Coronary artery (tissue), 2 donors: ENCODE measurements around the gene EPB41L2.

Experiments used
- DNase-seq: peaks from one replicate; pipeline ENCODE4 v3.0.0-alpha.2; 2017; ENCODE audit warnings: low spot score
- H3K27ac ChIP-seq, 2 donors: fragments of 200-600 bp; sonication (generic); one replicate each; pipeline ENCODE4 v1.5.1; 2016 to 2019
- H3K4me3 ChIP-seq: fragments of 200-600 bp; sonication (generic); 2 replicates; pipeline ENCODE4 v1.5.1; 2016; ENCODE audit warnings: mild to moderate bottlenecking, moderate library complexity
- TF ChIP-seq, protein P1 (sequence below): fragments of 200-600 bp; sonication (generic); IDR thresholded peaks from one replicate; pipeline ENCODE4 v1.5.1; 2019; ENCODE audit warnings: antibody characterized with exemption

The EPB41L2 gene

DNA sequence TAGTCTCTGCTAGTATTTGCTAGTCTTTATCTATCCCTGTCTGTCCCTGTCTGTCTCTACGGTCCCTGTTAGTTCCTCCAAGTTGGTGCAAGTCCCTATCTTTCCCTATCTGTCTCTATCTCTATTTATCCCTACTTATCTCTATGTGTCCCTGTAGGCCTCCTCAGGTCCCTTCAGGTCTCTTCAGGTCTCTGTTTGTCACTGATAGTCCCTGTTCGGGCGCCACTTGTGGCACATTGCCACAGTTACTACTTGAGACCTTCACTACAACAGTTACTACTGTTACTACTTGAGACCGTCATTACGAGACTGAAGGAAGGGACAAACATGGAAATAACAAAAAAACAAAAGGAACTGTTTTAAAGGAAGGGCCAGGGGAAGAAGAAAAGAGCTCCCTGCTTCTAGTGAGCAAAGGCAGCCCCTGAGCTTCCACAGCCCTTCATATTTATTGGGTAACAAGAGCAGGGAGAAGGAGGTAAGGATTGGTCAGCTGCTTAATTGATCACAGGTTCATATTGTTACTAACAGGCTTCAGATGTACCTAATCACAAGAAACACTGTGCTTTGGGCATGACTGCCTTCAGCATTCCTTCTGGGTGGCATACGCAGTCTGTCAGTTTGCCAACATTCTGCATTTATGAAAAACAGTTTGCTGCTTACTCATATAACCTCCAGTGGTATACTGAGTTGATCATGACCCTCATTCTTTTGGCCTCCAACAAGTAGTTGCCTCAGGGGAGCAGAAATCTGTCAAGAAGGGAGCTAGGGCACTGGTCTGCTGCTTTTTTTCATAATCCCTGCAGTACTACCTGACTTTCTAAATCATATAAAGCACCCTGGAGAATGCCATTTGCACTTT, 8.4 kb downstream of the EPB41L2 start:
- no peak overlapping the region for H3K4me3 ChIP-seq
- no peak for DNase-seq
- H3K27ac ChIP-seq = no peak overlapping the region
- TF ChIP-seq, protein P1, sequence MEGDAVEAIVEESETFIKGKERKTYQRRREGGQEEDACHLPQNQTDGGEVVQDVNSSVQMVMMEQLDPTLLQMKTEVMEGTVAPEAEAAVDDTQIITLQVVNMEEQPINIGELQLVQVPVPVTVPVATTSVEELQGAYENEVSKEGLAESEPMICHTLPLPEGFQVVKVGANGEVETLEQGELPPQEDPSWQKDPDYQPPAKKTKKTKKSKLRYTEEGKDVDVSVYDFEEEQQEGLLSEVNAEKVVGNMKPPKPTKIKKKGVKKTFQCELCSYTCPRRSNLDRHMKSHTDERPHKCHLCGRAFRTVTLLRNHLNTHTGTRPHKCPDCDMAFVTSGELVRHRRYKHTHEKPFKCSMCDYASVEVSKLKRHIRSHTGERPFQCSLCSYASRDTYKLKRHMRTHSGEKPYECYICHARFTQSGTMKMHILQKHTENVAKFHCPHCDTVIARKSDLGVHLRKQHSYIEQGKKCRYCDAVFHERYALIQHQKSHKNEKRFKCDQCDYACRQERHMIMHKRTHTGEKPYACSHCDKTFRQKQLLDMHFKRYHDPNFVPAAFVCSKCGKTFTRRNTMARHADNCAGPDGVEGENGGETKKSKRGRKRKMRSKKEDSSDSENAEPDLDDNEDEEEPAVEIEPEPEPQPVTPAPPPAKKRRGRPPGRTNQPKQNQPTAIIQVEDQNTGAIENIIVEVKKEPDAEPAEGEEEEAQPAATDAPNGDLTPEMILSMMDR = no peak

DNA sequence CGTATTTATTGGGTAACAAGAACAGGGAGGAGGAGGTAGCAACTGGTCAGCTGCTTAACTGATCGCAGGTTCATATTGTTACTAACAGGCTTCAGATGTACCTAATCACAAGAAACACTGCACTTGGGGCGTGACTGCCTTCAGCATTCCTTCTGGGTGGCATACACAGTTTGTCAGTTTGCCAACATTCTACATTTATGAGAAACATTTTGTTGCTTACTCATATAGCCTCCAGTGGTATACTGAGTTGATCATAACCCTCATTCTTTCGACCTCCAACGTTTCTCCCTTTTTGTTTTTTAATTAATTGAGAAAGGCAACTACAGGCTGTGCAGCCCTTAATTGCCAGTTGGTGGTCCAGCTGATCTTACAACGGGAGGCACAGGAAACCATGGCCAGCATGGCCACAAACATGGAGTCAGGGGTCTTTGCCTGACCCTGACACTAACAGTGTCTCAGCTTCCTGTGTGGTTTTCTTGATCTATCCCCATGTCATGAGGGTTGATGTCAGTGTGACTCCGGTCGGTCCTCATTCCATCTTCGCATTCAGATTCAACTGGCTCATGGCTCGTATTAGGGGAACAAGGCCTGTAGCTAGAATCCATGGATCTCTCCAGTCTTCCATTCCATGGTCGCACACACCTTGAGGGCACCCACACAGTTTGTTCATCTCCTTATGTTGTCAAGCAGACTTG, 9.4 kb downstream of the EPB41L2 start:
- Histone ChIP-seq H3K4me3 (no peak overlapping the region), H3K27ac (no peak overlapping the region)
- TF ChIP-seq, protein P1 = no peak
- DNase-seq = no peak

DNA sequence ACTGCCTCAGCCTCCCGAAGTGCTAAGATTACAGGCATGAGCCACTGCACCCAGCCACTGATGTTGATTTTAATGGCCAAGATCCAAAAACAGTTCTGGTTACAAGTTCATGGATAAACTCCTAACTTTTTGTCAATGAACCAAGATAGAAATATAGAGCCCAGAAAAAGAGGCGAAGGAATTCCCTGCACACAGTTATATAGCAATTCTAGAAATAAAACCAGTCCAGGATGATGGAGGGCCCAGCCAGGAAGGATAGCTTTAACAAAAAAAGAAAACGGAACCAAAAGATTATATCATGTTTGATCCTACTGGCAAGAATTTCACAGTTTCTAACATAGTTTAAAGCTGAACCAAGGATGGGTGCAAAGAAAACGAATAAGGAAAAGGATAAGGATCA, 10.9 kb downstream of the EPB41L2 start:
- no peak overlapping the region for H3K27ac ChIP-seq
- H3K4me3 ChIP-seq = no peak overlapping the region
- no peak for DNase-seq
- TF ChIP-seq, protein P1 = no peak

DNA sequence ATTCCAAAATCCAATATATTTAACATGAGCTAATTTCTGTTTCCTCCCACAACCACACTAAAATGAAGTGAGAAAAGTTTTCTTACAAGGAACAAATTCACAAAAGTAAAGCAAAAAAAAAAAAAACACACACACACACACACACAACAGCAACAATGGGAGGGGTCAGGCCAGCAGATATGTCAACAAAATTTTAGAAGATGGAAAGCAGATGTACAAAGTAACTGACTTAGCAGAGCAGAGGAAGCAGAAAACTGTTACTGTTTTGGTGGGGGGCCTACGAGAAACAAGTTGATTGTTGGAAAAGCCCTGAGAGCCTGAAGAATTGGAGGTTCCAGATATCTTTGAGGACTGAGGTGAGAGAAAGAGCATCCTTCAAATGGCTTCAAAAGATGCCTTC, 11.7 kb downstream of the EPB41L2 start:
- TF ChIP-seq, protein P1 = no peak
- no peak overlapping the region for H3K27ac ChIP-seq

DNA sequence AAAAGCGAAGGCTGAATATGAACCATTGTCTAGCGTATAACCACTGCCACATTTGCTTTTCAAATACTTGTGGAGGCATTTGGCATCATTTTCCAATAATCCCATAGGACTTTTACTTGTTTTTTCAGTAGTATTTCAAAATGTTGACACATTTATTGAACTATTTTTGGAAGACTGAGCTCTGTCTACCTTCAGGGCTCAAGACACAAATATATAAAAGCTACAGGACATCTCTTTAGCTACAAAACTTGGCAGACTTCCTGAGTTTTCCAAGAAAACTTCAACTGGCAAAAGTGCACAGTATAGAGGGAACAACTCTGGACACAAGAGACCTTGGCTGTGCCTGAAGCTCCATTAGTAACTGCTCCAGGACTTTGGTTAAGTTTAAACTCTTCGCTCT, 13.4 kb downstream of the EPB41L2 start:
- Histone ChIP-seq H3K27ac (no peak overlapping the region), H3K4me3 (no peak overlapping the region)
- no peak for DNase-seq
- TF ChIP-seq, protein P1 = no peak

More for the DNA sequence above, 11.7 kb downstream of the EPB41L2 start:
- DNase-seq = no peak
- H3K4me3 ChIP-seq = no peak overlapping the region

DNA sequence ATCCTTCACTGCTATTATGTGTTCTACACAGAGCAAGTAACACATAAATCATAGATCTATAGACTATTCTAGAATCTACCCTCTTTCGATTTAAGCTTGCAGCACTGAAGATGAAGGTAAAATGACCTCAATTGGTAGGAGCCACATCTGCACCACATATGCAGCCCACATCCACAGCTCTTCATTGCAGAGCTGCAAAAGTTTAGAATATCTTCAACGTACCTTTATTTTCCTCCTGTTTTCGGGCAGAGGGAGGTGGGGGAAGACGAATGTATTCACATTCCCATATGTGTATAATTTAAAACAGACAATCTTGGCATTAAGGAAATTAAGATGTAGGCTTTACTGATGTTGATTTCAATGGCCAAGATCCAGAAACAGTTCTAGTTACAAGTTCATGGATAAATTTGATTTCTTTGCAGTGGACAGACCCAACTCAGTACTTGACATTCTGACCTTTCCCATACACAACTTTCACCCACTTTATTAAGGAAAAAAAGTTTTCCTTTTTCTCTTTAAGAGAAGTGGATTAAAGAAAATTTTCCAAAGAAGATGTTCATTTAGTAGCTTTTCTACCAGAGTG, 14.0 kb downstream of the EPB41L2 start:
- Histone ChIP-seq H3K27ac (no peak overlapping the region), H3K4me3 (no peak overlapping the region)
- TF ChIP-seq, protein P1 = no peak
- no peak for DNase-seq
